ENCODE measurements around the gene DRC1.

Gene DRC1

GRCh38 chr2:26494199-26494598 is 92.5 kb downstream of the DRC1 start:
- no peak for DNase-seq

- DNase-seq, result no peak
Measured at GRCh38 chr2:26494891-26495290, 93.2 kb downstream of the DRC1 start.

- DNase-seq, result no peak
Measured at GRCh38 chr2:26495705-26496297, 94.1 kb downstream of the DRC1 start.

- no peak for DNase-seq
Measured at GRCh38 chr2:26500406-26500805, 98.7 kb downstream of the DRC1 start.

- DNase-seq, result peak; percentile 40
Measured at GRCh38 chr2:26503231-26503880, 101.6 kb downstream of the DRC1 start.

GRCh38 chr2:26504002-26504401 is 102.3 kb downstream of the DRC1 start:
- no peak for DNase-seq

GRCh38 chr2:26506279-26506678 is 104.6 kb downstream of the DRC1 start:
- no peak for DNase-seq

Data from fibroblast of skin of scalp (primary cell).